Large intestine (tissue), 3 donors: ENCODE measurements around the gene NRG4. TPM values are rescaled to one million over a fixed set of nuclear protein-coding genes. Genes with fewer than 3 reads are reported as not detected.
"Not testable (repeated sequence)": the region's sequence is repeated elsewhere in the genome, so short reads cannot be mapped to it uniquely, and the experiment has no call there.

ENCODE experiments used
- DNase-seq, 2 donors: peaks; one replicate each; pipeline versions ENCODE4 v3.0.0 to v3.0.0-alpha.2; 2013
- H3K27ac ChIP-seq: one replicate; pipeline ENCODE4 v1.5.1; 2013; ENCODE audit warnings: low read length
- H3K27me3 ChIP-seq: 2 replicates; pipeline ENCODE4 v1.6.1; 2013; ENCODE audit warnings: low read length; ENCODE audit not compliant: control insufficient read depth, insufficient read depth
- H3K36me3 ChIP-seq: 2 replicates; pipeline ENCODE4 v1.6.1; 2013; ENCODE audit warnings: low read length; ENCODE audit not compliant: control insufficient read depth, insufficient read depth
- H3K4me1 ChIP-seq: one replicate; pipeline ENCODE4 v1.6.1; 2013; ENCODE audit warnings: low read length; ENCODE audit not compliant: control insufficient read depth, insufficient read depth
- H3K4me3 ChIP-seq: one replicate; pipeline ENCODE4 v1.5.1; 2013; ENCODE audit warnings: low read length
- H3K9me3 ChIP-seq: one replicate; pipeline ENCODE4 v1.6.1; 2013; ENCODE audit warnings: mild to moderate bottlenecking, low read depth, low read length, moderate library complexity; ENCODE audit not compliant: control insufficient read depth
- WGBS: methylation state at CpG from one replicate; pipeline ENCODE4 v1.1.5; 2013; ENCODE audit warnings: low lambda C conversion rate; ENCODE audit not compliant: insufficient coverage; 5-methylcytosine and 5-hydroxymethylcytosine counted together
- polyA plus RNA-seq: library from polyadenylated mRNA; unstranded; fragments of 120-200 nt; gene quantifications from one replicate; pipeline ENCODE4 v1.2.1, GENCODE V29; 2013

The NRG4 gene
- polyA plus RNA-seq, 1 donor = 1.6 TPM

GRCh38 chr15:76038512-76038911 is 26.3 kb upstream of the NRG4 start:
- no peaks in the 10 kb centered on the region for H3K27me3 ChIP-seq
- WGBS = no CpG with 5 or more reads among the region's 1 CpG
- no peak for DNase-seq
- H3K4me1 ChIP-seq = no peaks in the 10 kb centered on the region
- H3K27ac ChIP-seq = no peak overlapping the region
- no peaks in the 10 kb centered on the region for H3K9me3 ChIP-seq
- H3K36me3 ChIP-seq = no peaks in the 10 kb centered on the region
- no peak overlapping the region for H3K4me3 ChIP-seq

- DNase-seq = no peak
- Histone ChIP-seq H3K36me3 (no peaks in the 10 kb centered on the region), H3K9me3 (no peaks in the 10 kb centered on the region), H3K27me3 (no peaks in the 10 kb centered on the region), H3K4me1 (no peaks in the 10 kb centered on the region), H3K4me3 (no peak overlapping the region), H3K27ac (no peak overlapping the region)
- WGBS = 40% methylated on average over 2 of the region's 3 CpGs
Observed at GRCh38 chr15:76035593-76035992, 23.4 kb upstream of the NRG4 start.

GRCh38 chr15:76034111-76034510 is 21.9 kb upstream of the NRG4 start:
- DNase-seq = no peak
- no peak overlapping the region for H3K4me3 ChIP-seq
- H3K27me3 ChIP-seq = no peaks in the 10 kb centered on the region
- 50% methylated on average over 1 of the region's 2 CpGs for WGBS
- no peaks in the 10 kb centered on the region for H3K4me1 ChIP-seq
- no peak overlapping the region for H3K27ac ChIP-seq
- H3K9me3 ChIP-seq = no peaks in the 10 kb centered on the region
- H3K36me3 ChIP-seq = no peaks in the 10 kb centered on the region

- no peaks in the 10 kb centered on the region for H3K27me3 ChIP-seq
- H3K4me3 ChIP-seq = no peak overlapping the region
- H3K9me3 ChIP-seq = no peaks in the 10 kb centered on the region
- no peak overlapping the region for H3K27ac ChIP-seq
- no peaks in the 10 kb centered on the region for H3K36me3 ChIP-seq
- no peak for DNase-seq
- H3K4me1 ChIP-seq = no peaks in the 10 kb centered on the region
- no CpG with 5 or more reads among the region's 1 CpG for WGBS
Observed at GRCh38 chr15:76033438-76033837, 21.2 kb upstream of the NRG4 start.

- Histone ChIP-seq H3K27ac (no peak overlapping the region), H3K9me3 (no peaks in the 10 kb centered on the region), H3K4me1 (no peaks in the 10 kb centered on the region), H3K36me3 (no peaks in the 10 kb centered on the region), H3K27me3 (no peaks in the 10 kb centered on the region), H3K4me3 (no peak overlapping the region)
- no peak for DNase-seq
- no CpG with 5 or more reads among the region's 1 CpG for WGBS
Observed at GRCh38 chr15:76032046-76032445, 19.8 kb upstream of the NRG4 start.

- Histone ChIP-seq H3K4me1 (no peaks in the 10 kb centered on the region), H3K36me3 (no peaks in the 10 kb centered on the region), H3K27me3 (no peaks in the 10 kb centered on the region), H3K27ac (no peak overlapping the region), H3K4me3 (no peak overlapping the region), H3K9me3 (peaks cover 8% of the 10 kb centered on the region)
- WGBS = no CpG with 5 or more reads among the region's 4 CpGs
- DNase-seq = no peak
Observed at GRCh38 chr15:76024021-76024768, 12.0 kb upstream of the NRG4 start.

- H3K4me1 ChIP-seq, H3K27me3 ChIP-seq: not testable (repeated sequence)
Observed at GRCh38 chr15:76013470-76013869, 1.2 kb upstream of the NRG4 start.

GRCh38 chr15:76010613-76011012 is 1.6 kb downstream of the NRG4 start:
- 95% methylated on average over 2 of the region's 2 CpGs for WGBS
- H3K27me3 ChIP-seq = no peaks in the 10 kb centered on the region
- no peak for DNase-seq
- no peak overlapping the region for H3K4me3 ChIP-seq
- no peaks in the 10 kb centered on the region for H3K4me1 ChIP-seq
- no peaks in the 10 kb centered on the region for H3K36me3 ChIP-seq
- no peaks in the 10 kb centered on the region for H3K9me3 ChIP-seq
- no peak overlapping the region for H3K27ac ChIP-seq

More at GRCh38 chr15:76013470-76013869, 1.2 kb upstream of the NRG4 start:
- H3K9me3 ChIP-seq, H3K36me3 ChIP-seq, H3K27ac ChIP-seq, DNase-seq, H3K4me3 ChIP-seq: not testable (repeated sequence)
- no CpG with 5 or more reads among the region's 4 CpGs for WGBS

- WGBS = 63% methylated on average over 1 of the region's 2 CpGs
- Histone ChIP-seq H3K27me3 (no peaks in the 10 kb centered on the region), H3K4me1 (no peaks in the 10 kb centered on the region), H3K27ac (no peak overlapping the region), H3K4me3 (no peak overlapping the region), H3K36me3 (no peaks in the 10 kb centered on the region), H3K9me3 (no peaks in the 10 kb centered on the region)
- no peak for DNase-seq
Observed at GRCh38 chr15:76006136-76006778, 6.0 kb downstream of the NRG4 start.

GRCh38 chr15:76003364-76003763 is 8.9 kb downstream of the NRG4 start:
- Histone ChIP-seq H3K4me1 (no peaks in the 10 kb centered on the region), H3K36me3 (no peaks in the 10 kb centered on the region), H3K27ac (no peak overlapping the region), H3K27me3 (no peaks in the 10 kb centered on the region), H3K4me3 (no peak overlapping the region), H3K9me3 (no peaks in the 10 kb centered on the region)
- DNase-seq = no peak

GRCh38 chr15:75995611-75996010 is 16.6 kb downstream of the NRG4 start:
- Histone ChIP-seq H3K36me3 (no peaks in the 10 kb centered on the region), H3K27me3 (no peaks in the 10 kb centered on the region), H3K27ac (no peak overlapping the region), H3K4me1 (no peaks in the 10 kb centered on the region), H3K4me3 (no peak overlapping the region), H3K9me3 (no peaks in the 10 kb centered on the region)
- no peak for DNase-seq
- WGBS = no CpG with 5 or more reads among the region's 1 CpG
